Dendritic cell treated with granulocyte-macrophage colony-stimulating factor and Interleukin-4, amounts not matched to agents 40 ng/mL and 50 ng/mL, for 4 days (primary cell): Measurements from ENCODE around the gene NR2E1.

ENCODE experiments used
- H3K27ac Mint-ChIP-seq: one replicate; pipeline ENCODE4 v1.8.0; 2022; ENCODE audit warnings: mild to moderate bottlenecking, mixed read lengths
- H3K27me3 Mint-ChIP-seq: one replicate; pipeline ENCODE4 v1.8.0; 2022; ENCODE audit warnings: mild to moderate bottlenecking, mixed read lengths
- H3K36me3 Mint-ChIP-seq: one replicate; pipeline ENCODE4 v1.8.0; 2022; ENCODE audit warnings: low read depth, mixed read lengths
- H3K4me1 Mint-ChIP-seq: one replicate; pipeline ENCODE4 v1.8.0; 2022; ENCODE audit warnings: low read depth, mixed read lengths
- H3K4me3 Mint-ChIP-seq: one replicate; pipeline ENCODE4 v1.8.0; 2022; ENCODE audit warnings: mild to moderate bottlenecking, moderate library complexity, mixed read lengths
- H3K9me3 Mint-ChIP-seq: one replicate; pipeline ENCODE4 v1.8.0; 2022; ENCODE audit warnings: mixed read lengths
- intact Hi-C: fragments of 100-400 bp; cut with micrococcal nuclease; formaldehyde crosslinking; loops from one replicate; pipeline ENCODE4 v1.15.0; 2022

The NR2E1 gene

GRCh38 chr6:108165714-108166663, at the start of gene NR2E1:
Gene NR2E1, plus strand, starts transcription at chr6:108166022. Its CDS starts 744 bp downstream, at chr6:108166766.
- intact Hi-C loops: loop anchor here (5.0 kb wide), 1 partner anchor 49 kb away; no protein-coding TSS in a partner anchor
- Mint-ChIP-seq H3K27me3 (peaks cover 98% of the 10 kb centered on the region), H3K9me3 (no peaks in the 10 kb centered on the region), H3K36me3 (no peaks in the 10 kb centered on the region), H3K4me3 (no peak within 1 kb of the TSS), H3K27ac (no peak within 1 kb of the TSS), H3K4me1 (peaks cover 67% of the 10 kb centered on the region)

GRCh38 chr6:108116546-108117426, 49.0 kb upstream of the NR2E1 start:
- intact Hi-C loops: loop anchor here (5.0 kb wide), 1 partner anchor 51 kb away; the partner anchor contains the start of gene NR2E1
- peak overlapping the region; percentile 69 for H3K4me3 Mint-ChIP-seq
- no peak overlapping the region for H3K27ac Mint-ChIP-seq
- peaks cover 93% of the 10 kb centered on the region for H3K27me3 Mint-ChIP-seq
- no peaks in the 10 kb centered on the region for H3K9me3 Mint-ChIP-seq
- H3K36me3 Mint-ChIP-seq: no peaks in the 10 kb centered on the region
- peaks cover 56% of the 10 kb centered on the region for H3K4me1 Mint-ChIP-seq

GRCh38 chr6:108117427-108118358, 48.1 kb upstream of the NR2E1 start:
- Mint-ChIP-seq H3K4me3 (peak overlapping the region; percentile 69), H3K27me3 (peaks cover 92% of the 10 kb centered on the region), H3K27ac (no peak overlapping the region), H3K4me1 (peaks cover 56% of the 10 kb centered on the region), H3K36me3 (no peaks in the 10 kb centered on the region), H3K9me3 (no peaks in the 10 kb centered on the region)
- intact Hi-C loops: loop anchor here (5.0 kb wide), 1 partner anchor 50 kb away; the partner anchor contains the start of gene NR2E1

- Mint-ChIP-seq H3K9me3 (no peaks in the 10 kb centered on the region), H3K27ac (no peak overlapping the region), H3K27me3 (peaks cover 92% of the 10 kb centered on the region), H3K36me3 (no peaks in the 10 kb centered on the region), H3K4me1 (peaks cover 53% of the 10 kb centered on the region), H3K4me3 (peak overlapping the region; percentile 69)
- intact Hi-C loops: loop anchor here (5.0 kb wide), 1 partner anchor 49 kb away; the partner anchor contains the start of gene NR2E1
These were observed 47.5 kb upstream of the NR2E1 start for GRCh38 chr6:108118359-108118724.

- Mint-ChIP-seq H3K27me3 (peaks cover 92% of the 10 kb centered on the region), H3K36me3 (no peaks in the 10 kb centered on the region), H3K4me3 (peak overlapping the region; percentile 65), H3K27ac (no peak overlapping the region), H3K9me3 (no peaks in the 10 kb centered on the region), H3K4me1 (peaks cover 45% of the 10 kb centered on the region)
- intact Hi-C loops: loop anchor here (5.0 kb wide), 1 partner anchor 48 kb away; the partner anchor contains the start of gene NR2E1
These were observed 46.7 kb upstream of the NR2E1 start for GRCh38 chr6:108118810-108119768.

GRCh38 chr6:108119769-108120141, 46.1 kb upstream of the NR2E1 start:
- no peaks in the 10 kb centered on the region for H3K9me3 Mint-ChIP-seq
- H3K27me3 Mint-ChIP-seq: peaks cover 95% of the 10 kb centered on the region
- intact Hi-C loops: loop anchor here (5.0 kb wide), 1 partner anchor 48 kb away; the partner anchor contains the start of gene NR2E1
- peaks cover 39% of the 10 kb centered on the region for H3K4me1 Mint-ChIP-seq
- H3K27ac Mint-ChIP-seq: no peak overlapping the region
- no peaks in the 10 kb centered on the region for H3K36me3 Mint-ChIP-seq
- H3K4me3 Mint-ChIP-seq: peak overlapping the region; percentile 52

GRCh38 chr6:108120311-108120710, 45.5 kb upstream of the NR2E1 start:
- H3K4me3 Mint-ChIP-seq: no peak overlapping the region
- H3K27me3 Mint-ChIP-seq: peaks cover 95% of the 10 kb centered on the region
- no peak overlapping the region for H3K27ac Mint-ChIP-seq
- H3K36me3 Mint-ChIP-seq: no peaks in the 10 kb centered on the region
- intact Hi-C loops: no loop called here
- H3K9me3 Mint-ChIP-seq: no peaks in the 10 kb centered on the region
- H3K4me1 Mint-ChIP-seq: peaks cover 33% of the 10 kb centered on the region

- H3K27ac Mint-ChIP-seq: no peak overlapping the region
- H3K27me3 Mint-ChIP-seq: peaks cover 96% of the 10 kb centered on the region
- peaks cover 26% of the 10 kb centered on the region for H3K4me1 Mint-ChIP-seq
- no peak overlapping the region for H3K4me3 Mint-ChIP-seq
- H3K36me3 Mint-ChIP-seq: no peaks in the 10 kb centered on the region
- intact Hi-C loops: no loop called here
- no peaks in the 10 kb centered on the region for H3K9me3 Mint-ChIP-seq
These were observed 44.2 kb upstream of the NR2E1 start for GRCh38 chr6:108121612-108122011.

- Mint-ChIP-seq H3K36me3 (no peaks in the 10 kb centered on the region), H3K27ac (no peak overlapping the region), H3K9me3 (no peaks in the 10 kb centered on the region), H3K27me3 (peaks cover 96% of the 10 kb centered on the region), H3K4me1 (peaks cover 11% of the 10 kb centered on the region), H3K4me3 (no peak overlapping the region)
- intact Hi-C loops: no loop called here
These were observed 42.3 kb upstream of the NR2E1 start for GRCh38 chr6:108123481-108123929.

GRCh38 chr6:108123946-108124345, 41.9 kb upstream of the NR2E1 start:
- Mint-ChIP-seq H3K9me3 (no peaks in the 10 kb centered on the region), H3K27ac (no peak overlapping the region), H3K27me3 (peaks cover 96% of the 10 kb centered on the region), H3K36me3 (no peaks in the 10 kb centered on the region), H3K4me3 (no peak overlapping the region), H3K4me1 (peaks cover 8% of the 10 kb centered on the region)
- intact Hi-C loops: no loop called here

GRCh38 chr6:108127056-108127455, 38.8 kb upstream of the NR2E1 start:
- H3K27me3 Mint-ChIP-seq: peaks cover 96% of the 10 kb centered on the region
- H3K36me3 Mint-ChIP-seq: no peaks in the 10 kb centered on the region
- H3K9me3 Mint-ChIP-seq: no peaks in the 10 kb centered on the region
- intact Hi-C loops: no loop called here
- H3K4me3 Mint-ChIP-seq: no peak overlapping the region
- no peak overlapping the region for H3K27ac Mint-ChIP-seq
- no peaks in the 10 kb centered on the region for H3K4me1 Mint-ChIP-seq

GRCh38 chr6:108127826-108128225, 38.0 kb upstream of the NR2E1 start:
- no peak overlapping the region for H3K27ac Mint-ChIP-seq
- no peaks in the 10 kb centered on the region for H3K9me3 Mint-ChIP-seq
- peaks cover 4% of the 10 kb centered on the region for H3K4me1 Mint-ChIP-seq
- no peak overlapping the region for H3K4me3 Mint-ChIP-seq
- H3K36me3 Mint-ChIP-seq: no peaks in the 10 kb centered on the region
- intact Hi-C loops: no loop called here
- peaks cover 96% of the 10 kb centered on the region for H3K27me3 Mint-ChIP-seq
